ENCODE measurements around the gene CANT1. TPM values are rescaled to one million over a fixed set of nuclear protein-coding genes. Genes with fewer than 3 reads are reported as not detected.

The CANT1 gene
- total RNA-seq, 1 experiment from 2014 or later = 95.7 TPM

DNA sequence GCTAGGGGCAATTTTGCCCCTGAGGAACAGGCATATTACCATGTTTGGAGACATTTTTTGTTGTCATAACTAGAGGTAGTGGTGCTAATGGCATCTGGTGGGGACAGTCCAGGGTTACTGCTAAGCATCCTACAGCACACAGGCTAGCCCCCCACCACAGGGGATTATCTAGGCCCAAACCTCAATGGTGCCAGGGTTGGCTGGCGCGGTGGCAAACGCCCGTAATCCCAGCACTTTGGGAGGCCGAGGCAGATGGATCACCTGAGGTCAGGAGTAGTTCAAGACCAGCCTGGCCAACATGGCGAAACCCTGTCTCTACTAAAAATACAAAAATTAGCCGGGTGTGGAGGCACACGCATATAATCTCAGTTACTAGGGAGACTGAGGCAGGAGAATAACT lies 29.6 kb upstream of the CANT1 start:
- no TSS peak for BruUV-seq (replicated peaks)
- CTCF ChIA-PET = no interaction called here
- no peak overlapping the region for H3K27ac Mint-ChIP-seq (ENCODE audit: unreplicated experiment)
- peaks cover 19% of the 10 kb centered on the region for H3K4me1 Mint-ChIP-seq (ENCODE audit: low read depth, unreplicated experiment)
- DNase-seq = no peak
- peaks cover 4% of the 10 kb centered on the region for H3K9me3 Mint-ChIP-seq (ENCODE audit: low read depth, unreplicated experiment)
- peaks cover 17% of the 10 kb centered on the region for H3K27me3 Mint-ChIP-seq (ENCODE audit: unreplicated experiment)
- H3K4me3 Mint-ChIP-seq (ENCODE audit: low read depth, unreplicated experiment) = no peak overlapping the region
- peaks cover 14% of the 10 kb centered on the region for H3K36me3 Mint-ChIP-seq (ENCODE audit: insufficient read depth, unreplicated experiment)
- TF ChIP-seq, protein P1, sequence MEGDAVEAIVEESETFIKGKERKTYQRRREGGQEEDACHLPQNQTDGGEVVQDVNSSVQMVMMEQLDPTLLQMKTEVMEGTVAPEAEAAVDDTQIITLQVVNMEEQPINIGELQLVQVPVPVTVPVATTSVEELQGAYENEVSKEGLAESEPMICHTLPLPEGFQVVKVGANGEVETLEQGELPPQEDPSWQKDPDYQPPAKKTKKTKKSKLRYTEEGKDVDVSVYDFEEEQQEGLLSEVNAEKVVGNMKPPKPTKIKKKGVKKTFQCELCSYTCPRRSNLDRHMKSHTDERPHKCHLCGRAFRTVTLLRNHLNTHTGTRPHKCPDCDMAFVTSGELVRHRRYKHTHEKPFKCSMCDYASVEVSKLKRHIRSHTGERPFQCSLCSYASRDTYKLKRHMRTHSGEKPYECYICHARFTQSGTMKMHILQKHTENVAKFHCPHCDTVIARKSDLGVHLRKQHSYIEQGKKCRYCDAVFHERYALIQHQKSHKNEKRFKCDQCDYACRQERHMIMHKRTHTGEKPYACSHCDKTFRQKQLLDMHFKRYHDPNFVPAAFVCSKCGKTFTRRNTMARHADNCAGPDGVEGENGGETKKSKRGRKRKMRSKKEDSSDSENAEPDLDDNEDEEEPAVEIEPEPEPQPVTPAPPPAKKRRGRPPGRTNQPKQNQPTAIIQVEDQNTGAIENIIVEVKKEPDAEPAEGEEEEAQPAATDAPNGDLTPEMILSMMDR (IDR thresholded peaks at IDR 0.05; ENCODE audit: unreplicated experiment) = no peak
- intact Hi-C loops (cut with micrococcal nuclease; ENCODE audit: unreplicated experiment) = no loop called here

DNA sequence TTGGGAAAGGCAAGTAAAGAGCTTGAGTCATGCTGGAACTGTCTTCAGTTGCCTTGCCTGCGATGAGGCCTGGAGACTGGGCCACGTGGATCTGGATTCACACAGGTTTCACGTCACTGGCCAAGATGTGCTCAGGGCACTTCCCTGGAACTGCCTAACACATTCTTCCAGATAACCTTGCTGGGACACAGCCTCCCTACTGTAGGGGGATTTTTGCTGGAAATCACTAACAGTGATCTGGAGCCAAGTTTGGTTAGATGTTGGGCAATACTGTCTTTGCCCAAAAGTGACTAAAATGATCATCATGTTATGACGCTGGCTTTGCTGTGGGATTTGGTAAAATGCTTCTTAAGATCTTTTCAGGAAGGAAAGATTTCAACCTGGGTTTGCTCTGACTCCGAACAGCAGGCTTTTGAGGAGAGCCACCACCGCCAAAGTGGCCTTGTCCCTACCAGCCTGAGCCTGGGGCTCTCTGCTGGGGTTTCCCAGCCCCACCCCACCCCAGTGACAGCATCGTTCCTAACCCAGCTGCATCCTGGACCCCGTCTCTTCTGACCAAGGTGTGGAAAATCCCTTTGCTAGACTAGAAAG lies 29.1 kb upstream of the CANT1 start:
- Mint-ChIP-seq H3K27ac (ENCODE audit: unreplicated experiment) (no peak overlapping the region), H3K36me3 (ENCODE audit: insufficient read depth, unreplicated experiment) (peaks cover 14% of the 10 kb centered on the region)
- CTCF ChIA-PET = no interaction called here

DNA sequence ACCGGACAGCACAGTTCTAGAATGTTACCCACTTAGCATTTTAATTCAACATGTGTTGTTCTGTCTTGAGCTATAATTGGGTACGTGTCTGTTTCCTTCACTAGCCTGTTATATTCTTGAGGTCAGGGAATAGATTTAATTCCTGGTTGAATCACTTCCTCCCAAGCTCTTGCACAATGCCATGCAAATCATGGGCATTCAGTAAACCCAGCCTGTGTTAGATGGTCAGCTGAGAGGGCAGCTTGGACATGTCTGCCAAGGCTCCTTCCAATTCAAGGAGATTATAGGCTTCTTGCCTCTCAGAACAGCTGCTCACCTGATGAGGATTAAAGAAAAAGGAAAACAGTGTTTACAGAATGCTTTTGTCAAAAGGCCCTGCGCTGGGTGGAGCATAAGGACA lies 27.0 kb upstream of the CANT1 start:
- Mint-ChIP-seq H3K4me1 (ENCODE audit: low read depth, unreplicated experiment) (peaks cover 14% of the 10 kb centered on the region), H3K4me3 (ENCODE audit: low read depth, unreplicated experiment) (no peak overlapping the region)

More for the DNA sequence above, 29.1 kb upstream of the CANT1 start:
- DNase-seq = no peak
- intact Hi-C loops (cut with micrococcal nuclease; ENCODE audit: unreplicated experiment) = no loop called here
- BruUV-seq (replicated peaks) = no TSS peak
- Mint-ChIP-seq H3K9me3 (ENCODE audit: low read depth, unreplicated experiment) (peaks cover 4% of the 10 kb centered on the region), H3K27me3 (ENCODE audit: unreplicated experiment) (peaks cover 11% of the 10 kb centered on the region), H3K4me3 (ENCODE audit: low read depth, unreplicated experiment) (no peak overlapping the region), H3K4me1 (ENCODE audit: low read depth, unreplicated experiment) (peaks cover 19% of the 10 kb centered on the region)
- TF ChIP-seq, protein P1 (IDR thresholded peaks at IDR 0.05; ENCODE audit: unreplicated experiment) = no peak

DNA sequence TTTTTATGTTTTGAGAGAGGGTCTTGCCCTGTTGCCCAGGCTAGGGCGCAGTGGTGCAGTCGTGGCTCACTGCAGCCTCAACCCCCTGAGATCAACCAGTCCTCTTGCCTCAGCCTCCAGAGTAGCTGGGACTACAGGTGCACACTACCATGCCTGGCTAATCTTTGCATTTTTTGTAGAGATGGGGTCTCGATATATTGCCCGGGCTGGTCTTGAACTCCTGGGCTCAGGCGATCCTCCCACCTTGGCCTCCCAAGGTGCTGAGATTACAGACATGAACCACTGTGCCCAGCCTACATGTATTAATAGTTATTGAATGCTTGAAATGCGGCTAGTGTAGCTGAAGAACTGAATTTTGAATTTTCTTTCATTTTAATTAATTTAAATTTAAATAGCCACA lies 26.6 kb upstream of the CANT1 start:
- Mint-ChIP-seq H3K4me1 (ENCODE audit: low read depth, unreplicated experiment) (peaks cover 14% of the 10 kb centered on the region), H3K27ac (ENCODE audit: unreplicated experiment) (peak overlapping the region; percentile 50), H3K9me3 (ENCODE audit: low read depth, unreplicated experiment) (no peaks in the 10 kb centered on the region), H3K4me3 (ENCODE audit: low read depth, unreplicated experiment) (no peak overlapping the region), H3K27me3 (ENCODE audit: unreplicated experiment) (peaks cover 13% of the 10 kb centered on the region), H3K36me3 (ENCODE audit: insufficient read depth, unreplicated experiment) (no peaks in the 10 kb centered on the region)
- no peak for DNase-seq
- CTCF ChIA-PET = interaction anchor here (0.6 to 1.8 kb wide), 7 partner anchors 8 to 103 kb away, joined by 3 to 19 read pairs (median 3); no protein-coding TSS in a partner anchor
- no TSS peak for BruUV-seq (replicated peaks)
- TF ChIP-seq, protein P1 (IDR thresholded peaks at IDR 0.05; ENCODE audit: unreplicated experiment) = no peak
- intact Hi-C loops (cut with micrococcal nuclease; ENCODE audit: unreplicated experiment) = no loop called here

More for the DNA sequence above, 27.0 kb upstream of the CANT1 start:
- DNase-seq = peak; percentile 58
- Mint-ChIP-seq H3K9me3 (ENCODE audit: low read depth, unreplicated experiment) (no peaks in the 10 kb centered on the region), H3K36me3 (ENCODE audit: insufficient read depth, unreplicated experiment) (no peaks in the 10 kb centered on the region), H3K27ac (ENCODE audit: unreplicated experiment) (no peak overlapping the region), H3K27me3 (ENCODE audit: unreplicated experiment) (peaks cover 8% of the 10 kb centered on the region)
- intact Hi-C loops (cut with micrococcal nuclease; ENCODE audit: unreplicated experiment) = no loop called here
- BruUV-seq (replicated peaks) = no TSS peak
- CTCF ChIA-PET = interaction anchor here (0.6 to 1.8 kb wide), 8 partner anchors 8 to 103 kb away, joined by 3 to 19 read pairs (median 3); no protein-coding TSS in a partner anchor
- TF ChIP-seq, protein P1 (IDR thresholded peaks at IDR 0.05; ENCODE audit: unreplicated experiment) = no peak

Measured in Calu3 (cell line).